HL-60 (cell line): ENCODE data around the gene SPG21.

ENCODE experiments used
- DNase-seq, 2 experiments: peaks; one replicate each; pipeline ENCODE4 v3.0.0-alpha.2; 2010 to 2020; ENCODE audit warnings: low read depth in 1 of 2, low spot score in 1 of 2
- H3K27ac ChIP-seq: fragments of 250-450 bp; sonication (Bioruptor Pico); replicated peaks from 2 replicates; pipeline ENCODE4 v1.5.1; 2020; ENCODE audit warnings: mild to moderate bottlenecking, moderate library complexity
- H3K27me3 ChIP-seq: fragments of 250-450 bp; sonication (Bioruptor Pico); 2 replicates; pipeline ENCODE4 v1.5.1; 2021; ENCODE audit warnings: mild to moderate bottlenecking, moderate library complexity; ENCODE audit not compliant: insufficient read depth, poor library complexity, severe bottlenecking
- H3K4me3 ChIP-seq: replicated peaks from 2 replicates; pipeline ENCODE4 v1.5.1; 2011; ENCODE audit warnings: mild to moderate bottlenecking, control low read depth, low read length; ENCODE audit not compliant: insufficient read depth
- GABPA ChIP-seq: IDR thresholded peaks from 2 replicates; pipeline ENCODE4 v1.6.1; 2012; ENCODE audit warnings: low read depth
- POLR2AphosphoS5 ChIP-seq: IDR thresholded peaks from 2 replicates; pipeline ENCODE4 v1.6.1; 2012; ENCODE audit warnings: low read depth
- SPI1 ChIP-seq: IDR thresholded peaks from 2 replicates; pipeline ENCODE4 v1.6.1; 2012; ENCODE audit warnings: low read depth, mild to moderate bottlenecking, borderline replicate concordance
- TF ChIP-seq, protein P1 (sequence below): IDR thresholded peaks from one replicate; pipeline ENCODE4 v1.5.1; 2011; ENCODE audit warnings: low read length, control low read depth, inconsistent platforms; ENCODE audit not compliant: insufficient read depth
- TF ChIP-seq, protein P2 (sequence below): IDR thresholded peaks from 2 replicates; pipeline ENCODE4 v1.6.1; 2012; ENCODE audit warnings: low read depth; ENCODE audit not compliant: insufficient replicate concordance

The SPG21 gene

DNA sequence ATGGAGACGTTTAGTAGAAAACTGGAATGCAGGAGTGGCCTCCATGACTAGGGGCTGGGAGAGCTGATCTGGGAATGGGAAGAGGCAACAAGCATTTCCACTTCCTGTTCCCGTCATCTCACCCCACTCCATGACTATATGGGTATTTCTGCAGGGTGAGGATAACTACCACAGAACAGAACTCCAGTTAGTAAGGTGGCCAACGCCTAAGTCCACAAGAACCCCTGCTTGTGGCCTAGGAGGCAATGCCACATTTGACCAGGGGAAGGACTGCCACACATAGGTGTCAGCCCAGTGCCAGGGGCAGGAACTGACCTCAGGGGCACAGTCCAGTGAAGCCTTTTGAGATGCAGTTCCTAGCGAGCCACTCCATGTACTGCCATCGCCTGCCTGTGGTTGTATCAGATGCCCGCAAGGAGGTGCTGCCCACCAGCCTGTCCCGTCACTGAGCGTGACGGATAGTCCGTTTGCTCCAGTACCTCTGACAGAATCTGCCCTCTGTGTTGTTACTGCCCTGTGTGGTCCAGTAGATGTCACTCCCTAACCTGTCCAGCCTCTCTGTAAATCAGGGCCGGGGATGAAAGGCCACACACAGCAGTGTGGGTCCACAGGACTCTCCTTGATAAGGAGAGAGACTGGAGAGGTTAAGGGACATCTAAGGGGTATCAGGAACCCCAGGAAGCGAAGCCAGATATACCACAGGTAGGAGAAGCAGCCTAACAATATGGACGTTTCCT lies 43.3 kb upstream of the SPG21 start:
- Histone ChIP-seq H3K27ac (no peak overlapping the region), H3K4me3 (no peak overlapping the region), H3K27me3 (no peaks in the 10 kb centered on the region)
- peak in 1 of 2 experiments; percentile 43 for DNase-seq
- TF ChIP-seq POLR2AphosphoS5, result no peak
- TF ChIP-seq, protein P1, sequence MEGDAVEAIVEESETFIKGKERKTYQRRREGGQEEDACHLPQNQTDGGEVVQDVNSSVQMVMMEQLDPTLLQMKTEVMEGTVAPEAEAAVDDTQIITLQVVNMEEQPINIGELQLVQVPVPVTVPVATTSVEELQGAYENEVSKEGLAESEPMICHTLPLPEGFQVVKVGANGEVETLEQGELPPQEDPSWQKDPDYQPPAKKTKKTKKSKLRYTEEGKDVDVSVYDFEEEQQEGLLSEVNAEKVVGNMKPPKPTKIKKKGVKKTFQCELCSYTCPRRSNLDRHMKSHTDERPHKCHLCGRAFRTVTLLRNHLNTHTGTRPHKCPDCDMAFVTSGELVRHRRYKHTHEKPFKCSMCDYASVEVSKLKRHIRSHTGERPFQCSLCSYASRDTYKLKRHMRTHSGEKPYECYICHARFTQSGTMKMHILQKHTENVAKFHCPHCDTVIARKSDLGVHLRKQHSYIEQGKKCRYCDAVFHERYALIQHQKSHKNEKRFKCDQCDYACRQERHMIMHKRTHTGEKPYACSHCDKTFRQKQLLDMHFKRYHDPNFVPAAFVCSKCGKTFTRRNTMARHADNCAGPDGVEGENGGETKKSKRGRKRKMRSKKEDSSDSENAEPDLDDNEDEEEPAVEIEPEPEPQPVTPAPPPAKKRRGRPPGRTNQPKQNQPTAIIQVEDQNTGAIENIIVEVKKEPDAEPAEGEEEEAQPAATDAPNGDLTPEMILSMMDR, result peak; percentile 53

GRCh38 chr15:65029736-65030208 lies 40.1 kb upstream of the SPG21 start:
- TF ChIP-seq, protein P2, sequence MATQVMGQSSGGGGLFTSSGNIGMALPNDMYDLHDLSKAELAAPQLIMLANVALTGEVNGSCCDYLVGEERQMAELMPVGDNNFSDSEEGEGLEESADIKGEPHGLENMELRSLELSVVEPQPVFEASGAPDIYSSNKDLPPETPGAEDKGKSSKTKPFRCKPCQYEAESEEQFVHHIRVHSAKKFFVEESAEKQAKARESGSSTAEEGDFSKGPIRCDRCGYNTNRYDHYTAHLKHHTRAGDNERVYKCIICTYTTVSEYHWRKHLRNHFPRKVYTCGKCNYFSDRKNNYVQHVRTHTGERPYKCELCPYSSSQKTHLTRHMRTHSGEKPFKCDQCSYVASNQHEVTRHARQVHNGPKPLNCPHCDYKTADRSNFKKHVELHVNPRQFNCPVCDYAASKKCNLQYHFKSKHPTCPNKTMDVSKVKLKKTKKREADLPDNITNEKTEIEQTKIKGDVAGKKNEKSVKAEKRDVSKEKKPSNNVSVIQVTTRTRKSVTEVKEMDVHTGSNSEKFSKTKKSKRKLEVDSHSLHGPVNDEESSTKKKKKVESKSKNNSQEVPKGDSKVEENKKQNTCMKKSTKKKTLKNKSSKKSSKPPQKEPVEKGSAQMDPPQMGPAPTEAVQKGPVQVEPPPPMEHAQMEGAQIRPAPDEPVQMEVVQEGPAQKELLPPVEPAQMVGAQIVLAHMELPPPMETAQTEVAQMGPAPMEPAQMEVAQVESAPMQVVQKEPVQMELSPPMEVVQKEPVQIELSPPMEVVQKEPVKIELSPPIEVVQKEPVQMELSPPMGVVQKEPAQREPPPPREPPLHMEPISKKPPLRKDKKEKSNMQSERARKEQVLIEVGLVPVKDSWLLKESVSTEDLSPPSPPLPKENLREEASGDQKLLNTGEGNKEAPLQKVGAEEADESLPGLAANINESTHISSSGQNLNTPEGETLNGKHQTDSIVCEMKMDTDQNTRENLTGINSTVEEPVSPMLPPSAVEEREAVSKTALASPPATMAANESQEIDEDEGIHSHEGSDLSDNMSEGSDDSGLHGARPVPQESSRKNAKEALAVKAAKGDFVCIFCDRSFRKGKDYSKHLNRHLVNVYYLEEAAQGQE, result no peak
- TF ChIP-seq, protein P1, result no peak
- no peak for TF ChIP-seq POLR2AphosphoS5
- no peak for TF ChIP-seq GABPA
- TF ChIP-seq SPI1, result no peak
- DNase-seq, result no peak
- H3K27ac ChIP-seq, result no peak overlapping the region
- H3K4me3 ChIP-seq, result no peak overlapping the region; the same call in 1 of the 2 replicates
- no peaks in the 10 kb centered on the region for H3K27me3 ChIP-seq

GRCh38 chr15:65028921-65029735 lies 39.4 kb upstream of the SPG21 start, which contains the start of gene MTFMT:
MTFMT (minus strand) TSS chr15:65029639; CDS start chr15:65029613, 26 bp downstream.
- TF ChIP-seq, protein P1, result no peak
- peak; percentile 81 for TF ChIP-seq POLR2AphosphoS5
- H3K27ac ChIP-seq, result peak within 1 kb of the TSS; percentile 36
- peak; percentile 76 to 90 for DNase-seq
- H3K4me3 ChIP-seq, result peak within 1 kb of the TSS; percentile 94
- no peaks in the 10 kb centered on the region for H3K27me3 ChIP-seq

DNA sequence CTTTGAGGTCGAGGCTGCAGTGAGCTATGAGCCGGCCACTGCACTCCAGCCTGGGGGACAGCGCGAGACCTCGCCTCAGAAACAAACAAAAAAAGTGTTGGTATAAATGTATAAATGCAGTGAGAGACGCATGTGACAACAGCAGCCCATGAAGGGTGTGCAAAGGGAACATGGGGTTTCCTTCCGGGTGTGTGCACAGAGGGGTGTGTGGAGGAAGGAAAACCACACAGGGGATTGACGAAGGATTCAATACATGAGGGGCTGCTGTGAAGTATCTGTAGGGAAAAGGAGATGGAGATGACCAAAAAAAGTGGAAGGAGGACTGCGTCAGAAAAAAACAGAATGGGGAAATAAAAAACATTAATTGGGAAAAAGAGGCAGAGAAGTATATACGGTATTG lies 38.6 kb upstream of the SPG21 start:
- Histone ChIP-seq H3K27ac (no peak overlapping the region), H3K27me3 (no peaks in the 10 kb centered on the region), H3K4me3 (peak overlapping the region; percentile 94)
- TF ChIP-seq, protein P1, result no peak
- TF ChIP-seq, protein P2, result no peak
- TF ChIP-seq SPI1, result no peak
- TF ChIP-seq POLR2AphosphoS5, result no peak
- no peak for TF ChIP-seq GABPA
- DNase-seq, result peak in 1 of 2 experiments; percentile 12
